Body of pancreas (tissue), 4 donors: Measurements from ENCODE around the gene PPP2R5B. TPM values are rescaled to one million over a fixed set of nuclear protein-coding genes. Genes with fewer than 3 reads are reported as not detected.

Source experiments
- ATAC-seq: fragments of 150-250 bp; one replicate; pipeline ENCODE4 v1.9.1; 2016
- DNase-seq, 4 donors: peaks; one replicate each; pipeline ENCODE4 v3.0.0-alpha.2; 2019
- H3K27ac ChIP-seq, 4 donors: fragments of 200-600 bp; sonication (generic); 1 replicate in 3 of 4; 2 replicates in 1 of 4; pipeline versions ENCODE4 v1.5.1 to v1.6.1; 2016 to 2019; ENCODE audit warnings: mild to moderate bottlenecking in 1 of 4, mixed read lengths in 1 of 4, moderate library complexity in 1 of 4
- H3K27me3 ChIP-seq, 2 donors: fragments of 200-600 bp; sonication (generic); one replicate each; pipeline ENCODE4 v1.6.0; 2016; ENCODE audit warnings: mild to moderate bottlenecking in 1 of 2
- H3K36me3 ChIP-seq, 2 donors: fragments of 200-600 bp; sonication (generic); replicated peaks in 1 of 2; 2 replicates each; pipeline ENCODE4 v1.5.1; 2016; ENCODE audit warnings: low read depth in 2 of 2; ENCODE audit not compliant: insufficient read depth in 1 of 2
- H3K4me1 ChIP-seq: fragments of 200-600 bp; sonication (generic); one replicate; pipeline ENCODE4 v1.6.0; 2016
- H3K4me3 ChIP-seq, 2 donors: fragments of 200-600 bp; sonication (generic); 1 replicate in 1 of 2; 2 replicates in 1 of 2; pipeline ENCODE4 v1.5.1; 2016 to 2019
- H3K9me3 ChIP-seq, 3 donors: fragments of 200-600 bp; sonication (generic); 1 replicate in 2 of 3; 2 replicates in 1 of 3; pipeline ENCODE4 v1.5.1; 2016
- POLR2A ChIP-seq, 3 donors: fragments of 450-650 bp; IDR thresholded peaks; one replicate each; pipeline ENCODE4 v1.6.1; 2016; ENCODE audit warnings: antibody characterized with exemption in 3 of 3, mild to moderate bottlenecking in 2 of 3
- WGBS, 2 donors: methylation state at CpG; one replicate each; pipeline ENCODE4 v1.1.5; 2017; 5-methylcytosine and 5-hydroxymethylcytosine counted together
- intact Hi-C: fragments of 100-400 bp; cut with DNase I; formaldehyde crosslinking; loops from one replicate; pipeline ENCODE4 v1.15.1; 2023
- total RNA-seq, 2 donors: library from RNA; depleted of rRNA; stranded (reverse); fragments of >200 nt; gene quantifications; one replicate each; pipeline ENCODE4 v1.1.0, GENCODE V29; 2016
- TF ChIP-seq, protein P1 (sequence below), 7 experiments: fragments of 450-650 bp in 4 of 7; fragments of 200-600 bp in 3 of 7; sonication (generic) in 3 of 7; IDR thresholded peaks; one replicate each; pipeline ENCODE4 v1.5.1; 2016 to 2019; ENCODE audit warnings: antibody characterized with exemption in 7 of 7

PPP2R5B gene
- total RNA-seq, 2 donors from 2014 or later = 12.7 to 35.6 TPM

DNA sequence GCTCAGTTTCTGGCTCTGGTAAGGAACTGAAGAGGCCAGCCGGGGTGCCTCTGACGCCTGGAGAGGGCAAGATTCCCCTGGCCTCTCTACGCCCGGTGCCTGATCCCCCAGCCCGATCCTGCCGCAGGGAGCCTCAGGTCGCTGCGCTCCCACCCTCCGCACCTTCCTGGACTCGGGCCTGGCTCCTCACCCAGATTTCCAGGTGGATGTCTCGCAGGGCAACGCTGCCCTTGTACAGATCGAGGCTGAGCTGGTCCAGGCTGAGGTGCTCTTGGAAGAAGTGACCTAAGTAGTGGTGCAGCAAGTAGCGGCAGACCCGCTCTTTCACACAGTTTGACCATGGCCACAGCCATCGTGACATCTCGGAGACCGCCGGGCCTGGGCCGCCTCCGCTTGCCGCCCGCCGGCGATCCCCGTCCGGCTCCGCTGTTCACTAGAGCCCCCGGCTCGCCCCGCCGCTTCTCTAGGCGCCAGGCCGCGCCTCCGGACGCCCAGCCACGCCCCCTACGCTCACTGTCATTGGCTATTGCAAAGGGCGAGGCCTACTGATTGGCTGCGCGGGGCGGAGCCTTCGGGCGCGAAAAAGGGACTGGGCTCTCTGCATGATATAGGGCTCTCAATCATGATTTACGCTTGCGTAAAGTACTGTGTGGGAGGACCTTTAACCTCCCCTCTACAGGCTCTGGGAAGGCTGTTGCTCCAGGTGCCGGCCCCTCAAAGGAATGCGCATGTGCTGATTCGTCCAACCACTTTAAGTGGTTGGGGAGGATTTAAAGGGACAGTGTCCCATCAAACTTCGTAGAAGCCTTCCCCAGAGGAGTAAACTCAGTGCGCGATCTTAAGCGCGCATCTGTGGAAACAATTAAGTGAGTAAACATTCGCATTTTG lies 7.5 kb upstream of the PPP2R5B start, which contains the start of gene ATG2A:
Gene ATG2A (minus strand): TSS at position 435 of the 888 bp plus-strand sequence. CDS start 74 bp downstream, at position 361.
- TF ChIP-seq, protein P1, sequence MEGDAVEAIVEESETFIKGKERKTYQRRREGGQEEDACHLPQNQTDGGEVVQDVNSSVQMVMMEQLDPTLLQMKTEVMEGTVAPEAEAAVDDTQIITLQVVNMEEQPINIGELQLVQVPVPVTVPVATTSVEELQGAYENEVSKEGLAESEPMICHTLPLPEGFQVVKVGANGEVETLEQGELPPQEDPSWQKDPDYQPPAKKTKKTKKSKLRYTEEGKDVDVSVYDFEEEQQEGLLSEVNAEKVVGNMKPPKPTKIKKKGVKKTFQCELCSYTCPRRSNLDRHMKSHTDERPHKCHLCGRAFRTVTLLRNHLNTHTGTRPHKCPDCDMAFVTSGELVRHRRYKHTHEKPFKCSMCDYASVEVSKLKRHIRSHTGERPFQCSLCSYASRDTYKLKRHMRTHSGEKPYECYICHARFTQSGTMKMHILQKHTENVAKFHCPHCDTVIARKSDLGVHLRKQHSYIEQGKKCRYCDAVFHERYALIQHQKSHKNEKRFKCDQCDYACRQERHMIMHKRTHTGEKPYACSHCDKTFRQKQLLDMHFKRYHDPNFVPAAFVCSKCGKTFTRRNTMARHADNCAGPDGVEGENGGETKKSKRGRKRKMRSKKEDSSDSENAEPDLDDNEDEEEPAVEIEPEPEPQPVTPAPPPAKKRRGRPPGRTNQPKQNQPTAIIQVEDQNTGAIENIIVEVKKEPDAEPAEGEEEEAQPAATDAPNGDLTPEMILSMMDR (IDR thresholded peaks at IDR 0.05) = no peak
- peak; percentile 78 to 92 (median 92) for TF ChIP-seq POLR2A (IDR thresholded peaks at IDR 0.05)
- Histone ChIP-seq H3K36me3 (no peaks in the 10 kb centered on the region), H3K4me1 (peaks cover 30% of the 10 kb centered on the region), H3K27ac (peak within 1 kb of the TSS; percentile 39 to 82 (median 76)), H3K4me3 (peak within 1 kb of the TSS; percentile 44 to 74), H3K27me3 (no peaks in the 10 kb centered on the region), H3K9me3 (no peaks in the 10 kb centered on the region)
- peak; percentile 98 for ATAC-seq
- intact Hi-C loops = no loop called here
- DNase-seq = peak; percentile 99 to 100 (median 100)
- 0% methylated on average over 14 to 57 of the region's 57 CpGs for WGBS, 2 donors

DNA sequence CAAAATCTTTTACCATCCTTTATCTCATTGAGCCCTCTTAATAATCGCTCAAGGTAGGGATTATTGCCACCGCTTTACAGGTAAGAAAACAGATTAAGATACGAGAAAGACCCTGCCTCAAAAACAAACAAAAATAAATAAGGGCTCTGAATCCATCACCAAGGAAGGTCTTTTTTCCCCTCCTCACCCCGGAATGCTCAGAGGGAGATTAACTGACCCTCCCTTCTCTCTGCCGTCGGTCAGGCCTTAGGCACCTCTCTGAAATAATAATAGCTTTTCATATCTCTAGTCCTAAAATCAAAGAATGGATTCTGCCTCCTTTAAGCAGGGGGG lies 6.9 kb upstream of the PPP2R5B start:
- intact Hi-C loops = no loop called here
- no peak for TF ChIP-seq POLR2A (IDR thresholded peaks at IDR 0.05)
- TF ChIP-seq, protein P1 (IDR thresholded peaks at IDR 0.05) = peak in 1 of 7 experiments; percentile 4
- H3K27ac ChIP-seq = peak overlapping the region; percentile 35 to 82 (median 76)
- no peak for DNase-seq
- H3K36me3 ChIP-seq = no peaks in the 10 kb centered on the region
- H3K4me3 ChIP-seq = peak overlapping the region; percentile 14 to 44
- ATAC-seq = no peak
- peaks cover 30% of the 10 kb centered on the region for H3K4me1 ChIP-seq
- 5 to 6% methylated on average over 6 of the region's 6 CpGs for WGBS, 2 donors
- H3K27me3 ChIP-seq = no peaks in the 10 kb centered on the region
- no peaks in the 10 kb centered on the region for H3K9me3 ChIP-seq

DNA sequence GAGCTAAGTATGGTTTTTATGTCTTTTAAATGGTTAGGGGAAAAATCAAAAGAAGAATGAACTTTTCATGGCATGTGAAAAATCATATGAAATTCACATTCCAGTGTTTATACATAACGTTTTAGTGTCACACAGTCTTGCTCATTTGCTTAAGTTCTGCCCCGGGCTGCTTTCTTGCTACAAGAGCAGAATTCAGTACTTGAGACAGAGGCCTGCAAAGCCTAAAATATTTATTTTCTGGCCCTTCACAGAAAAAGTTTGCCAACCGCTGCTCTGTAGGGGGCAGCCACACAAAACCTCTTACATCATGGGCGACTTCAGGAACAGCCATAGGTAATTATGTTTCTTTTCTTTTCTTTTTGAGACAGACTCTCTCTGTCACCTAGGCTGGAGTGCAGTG lies 6.5 kb upstream of the PPP2R5B start:
- intact Hi-C loops = no loop called here

DNA sequence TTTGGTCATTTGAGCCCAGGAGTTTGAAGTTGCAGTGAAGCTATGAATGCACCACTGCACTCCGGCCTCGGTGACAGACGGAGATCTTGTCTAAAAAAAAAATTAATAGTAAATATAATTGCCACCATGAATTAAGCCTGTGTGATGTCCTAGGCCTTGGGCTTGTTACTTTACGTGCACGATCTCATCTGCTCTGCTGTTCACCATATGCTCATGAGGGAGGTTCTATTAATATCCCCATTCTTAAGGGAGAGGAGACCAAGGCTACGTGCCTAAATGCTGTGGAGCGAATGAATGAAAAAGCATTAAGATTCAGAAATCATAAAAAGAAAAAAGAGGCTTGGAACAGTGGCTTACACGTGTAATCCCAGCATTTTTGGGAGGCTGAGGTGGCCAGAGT lies 4.9 kb upstream of the PPP2R5B start:
- WGBS, 2 donors = 83 to 91% methylated on average over 8 of the region's 8 CpGs
- H3K9me3 ChIP-seq = no peaks in the 10 kb centered on the region
- no peak for TF ChIP-seq POLR2A (IDR thresholded peaks at IDR 0.05)
- TF ChIP-seq, protein P1 (IDR thresholded peaks at IDR 0.05) = no peak

More for the DNA sequence above, 6.5 kb upstream of the PPP2R5B start:
- Histone ChIP-seq H3K4me1 (peaks cover 30% of the 10 kb centered on the region), H3K9me3 (no peaks in the 10 kb centered on the region), H3K27me3 (no peaks in the 10 kb centered on the region), H3K4me3 (no peak overlapping the region), H3K27ac (peak overlapping the region; percentile 35 to 82 (median 76)), H3K36me3 (no peaks in the 10 kb centered on the region)
- WGBS, 2 donors = 9 to 11% methylated on average over 4 of the region's 4 CpGs
- TF ChIP-seq, protein P1 (IDR thresholded peaks at IDR 0.05) = peak in 2 of 7 experiments; percentile 4 to 8
- no peak for TF ChIP-seq POLR2A (IDR thresholded peaks at IDR 0.05)
- ATAC-seq = no peak
- no peak for DNase-seq

More for the DNA sequence above, 4.9 kb upstream of the PPP2R5B start:
- ATAC-seq (no peak), DNase-seq (no peak)
- peaks cover 35% of the 10 kb centered on the region for H3K4me1 ChIP-seq
- intact Hi-C loops = no loop called here
- no peaks in the 10 kb centered on the region for H3K36me3 ChIP-seq
- H3K4me3 ChIP-seq = no peak overlapping the region
- no peaks in the 10 kb centered on the region for H3K27me3 ChIP-seq
- no peak overlapping the region for H3K27ac ChIP-seq
